HG02571 (cell line): ENCODE results near the gene HYAL2.
A peak's percentile ranks its signal among the peaks of the same experiment; 100 is the strongest.

Experiments used
- ATAC-seq: cut with Tn5 transposase; IDR thresholded peaks from one replicate; pipeline ENCODE4 v1.9.1; 2021; ENCODE audit warnings: mild to moderate bottlenecking, moderate library complexity; ENCODE audit not compliant: unreplicated experiment

Gene HYAL2

DNA sequence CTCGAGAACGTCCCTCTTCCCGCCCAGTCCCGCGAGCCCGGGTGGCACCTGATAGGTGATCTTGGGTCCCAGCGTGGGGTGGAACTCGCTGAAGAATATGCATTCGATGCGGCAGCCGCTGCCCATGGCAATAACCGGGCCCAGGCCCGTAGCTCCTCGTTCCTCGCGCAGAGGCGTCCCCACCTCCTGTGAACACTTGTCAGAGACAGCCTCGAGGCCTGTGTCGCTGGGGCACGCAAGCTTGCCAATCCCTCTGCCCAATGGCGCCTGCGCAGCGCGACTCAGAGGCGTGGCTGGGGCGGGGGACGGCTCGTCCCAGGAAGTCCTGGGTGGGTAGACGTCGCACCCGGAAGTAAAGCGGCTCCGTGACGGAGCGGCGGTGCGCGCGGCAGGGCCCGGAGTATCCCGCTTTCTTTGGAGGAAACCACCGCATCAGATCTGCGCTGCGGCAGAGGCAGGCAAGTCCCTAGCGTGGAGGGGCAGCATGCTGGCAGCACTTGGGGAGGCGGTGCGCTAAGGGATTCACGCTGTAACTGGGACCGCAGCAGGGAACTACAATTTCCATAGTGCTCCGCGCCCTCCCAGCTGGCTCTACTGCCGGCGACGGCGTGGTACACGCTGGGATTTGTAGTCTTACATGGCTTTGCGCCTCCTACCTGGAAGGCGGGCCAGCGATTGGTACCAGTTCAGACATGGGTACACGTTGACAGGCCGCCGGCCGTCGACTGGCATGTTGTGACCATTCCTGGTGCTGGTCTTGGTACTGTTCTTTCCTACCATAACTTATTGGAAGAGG is 28.2 kb upstream of the HYAL2 start, which contains the start of the genes CYB561D2 and NPRL2:
Gene CYB561D2, plus strand, starts transcription at position 336 of the 796 bp plus-strand sequence. CDS start 572 bp downstream, outside the sequence.
Gene NPRL2, minus strand, starts transcription at position 249 of the 796 bp plus-strand sequence. Its CDS starts 123 bp downstream, at position 126.
- ATAC-seq = peak; percentile 87

DNA sequence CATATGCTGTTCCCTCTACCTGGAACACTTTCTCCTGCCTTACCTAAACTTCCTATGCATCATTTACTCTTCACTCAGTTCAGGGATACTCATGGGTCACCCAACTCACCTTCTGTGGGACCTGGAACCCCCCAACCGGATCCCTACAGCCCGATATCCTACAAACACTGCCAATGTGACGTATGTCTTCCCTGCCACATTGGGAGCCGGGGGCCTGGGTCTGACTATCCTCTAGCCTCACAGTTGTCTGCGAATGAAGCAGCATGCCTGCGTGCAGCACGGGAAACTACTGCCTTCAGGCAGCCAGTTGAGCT is 27.6 kb upstream of the HYAL2 start:
- ATAC-seq = no peak

DNA sequence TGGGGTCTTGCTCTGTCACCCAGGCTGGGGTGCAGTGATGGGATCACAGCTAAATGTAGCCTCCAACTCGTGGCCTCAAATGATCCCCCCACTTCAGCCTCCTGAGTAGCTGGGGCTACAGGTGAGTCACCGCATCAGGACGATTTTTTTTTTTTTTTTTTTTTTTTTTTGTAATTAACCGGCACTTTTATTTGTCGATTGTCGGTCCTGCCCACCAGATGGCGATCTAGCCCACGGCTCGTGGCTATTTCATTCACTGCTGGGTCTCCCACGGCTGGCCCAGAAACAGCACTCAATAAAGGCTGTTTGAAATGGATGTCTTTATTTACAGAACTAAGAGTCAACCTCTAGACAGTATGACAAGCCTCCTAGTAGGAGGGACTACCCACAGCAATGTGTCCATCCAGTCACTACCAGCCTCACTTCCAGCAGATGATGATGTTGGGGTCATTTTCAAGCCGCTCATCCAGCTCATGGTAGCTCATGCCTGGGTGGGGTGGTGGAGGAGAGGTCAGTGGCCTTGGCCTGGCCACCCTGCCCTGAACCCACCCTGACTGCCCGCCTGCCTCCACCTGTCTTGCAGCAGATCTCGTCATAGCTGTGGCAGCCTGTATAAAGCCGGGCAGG is 24.8 kb upstream of the HYAL2 start:
- ATAC-seq = no peak

DNA sequence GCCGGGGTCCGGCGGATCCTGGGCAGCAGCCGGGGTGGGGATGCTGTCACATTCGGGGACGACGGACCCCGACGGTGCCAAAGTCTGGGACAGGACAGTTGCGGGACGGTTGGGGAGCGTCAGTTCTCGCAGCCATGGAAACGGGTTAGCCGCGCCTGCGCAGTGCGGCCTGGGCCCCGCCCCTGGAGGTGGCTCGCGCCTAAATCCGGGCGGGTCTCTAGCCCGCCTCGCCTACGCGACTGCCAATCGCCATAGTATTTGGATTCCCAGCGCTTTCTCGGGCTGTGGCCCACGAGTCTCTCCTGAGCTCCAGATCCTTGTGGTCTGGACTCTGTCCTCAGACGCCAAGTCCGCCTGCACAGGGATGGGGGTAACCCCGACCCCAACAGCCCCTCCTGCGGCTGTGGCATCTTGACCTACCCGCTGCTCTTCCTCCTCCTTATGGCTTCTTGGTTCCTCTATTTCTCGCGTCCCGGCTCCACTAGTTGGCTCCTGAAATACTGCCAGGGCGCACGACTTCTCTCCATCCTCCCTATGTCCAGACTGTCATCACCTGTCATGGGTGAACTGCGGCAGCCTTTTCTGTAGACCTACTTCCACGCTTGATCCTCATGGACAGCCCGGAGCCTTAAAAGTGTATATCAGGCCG is 23.2 kb upstream of the HYAL2 start, which contains the start of gene ZMYND10:
Gene ZMYND10, minus strand, starts transcription at position 147 of the 649 bp plus-strand sequence. CDS start 153 bp downstream, outside the sequence.
- ATAC-seq = no peak

DNA sequence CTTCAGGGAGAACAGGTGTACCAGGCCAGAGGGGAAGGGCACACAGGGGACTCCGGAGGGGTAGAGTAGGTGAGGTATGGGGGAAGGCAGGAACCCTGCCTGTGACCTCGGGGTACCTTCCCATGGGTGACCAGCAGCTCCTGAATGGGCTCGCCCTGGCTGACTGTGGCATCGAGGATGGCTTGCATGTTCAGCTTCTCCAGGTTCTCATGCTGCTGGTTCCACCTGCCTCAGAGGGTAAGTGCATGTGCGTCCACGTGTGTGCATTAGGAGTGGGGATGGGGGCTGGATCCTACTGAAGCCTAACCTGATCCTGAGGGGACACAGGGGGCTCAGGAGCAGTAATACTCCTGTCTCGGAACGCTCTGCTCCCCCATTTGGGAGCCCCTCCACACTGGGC is 22.5 kb upstream of the HYAL2 start:
- ATAC-seq = no peak

DNA sequence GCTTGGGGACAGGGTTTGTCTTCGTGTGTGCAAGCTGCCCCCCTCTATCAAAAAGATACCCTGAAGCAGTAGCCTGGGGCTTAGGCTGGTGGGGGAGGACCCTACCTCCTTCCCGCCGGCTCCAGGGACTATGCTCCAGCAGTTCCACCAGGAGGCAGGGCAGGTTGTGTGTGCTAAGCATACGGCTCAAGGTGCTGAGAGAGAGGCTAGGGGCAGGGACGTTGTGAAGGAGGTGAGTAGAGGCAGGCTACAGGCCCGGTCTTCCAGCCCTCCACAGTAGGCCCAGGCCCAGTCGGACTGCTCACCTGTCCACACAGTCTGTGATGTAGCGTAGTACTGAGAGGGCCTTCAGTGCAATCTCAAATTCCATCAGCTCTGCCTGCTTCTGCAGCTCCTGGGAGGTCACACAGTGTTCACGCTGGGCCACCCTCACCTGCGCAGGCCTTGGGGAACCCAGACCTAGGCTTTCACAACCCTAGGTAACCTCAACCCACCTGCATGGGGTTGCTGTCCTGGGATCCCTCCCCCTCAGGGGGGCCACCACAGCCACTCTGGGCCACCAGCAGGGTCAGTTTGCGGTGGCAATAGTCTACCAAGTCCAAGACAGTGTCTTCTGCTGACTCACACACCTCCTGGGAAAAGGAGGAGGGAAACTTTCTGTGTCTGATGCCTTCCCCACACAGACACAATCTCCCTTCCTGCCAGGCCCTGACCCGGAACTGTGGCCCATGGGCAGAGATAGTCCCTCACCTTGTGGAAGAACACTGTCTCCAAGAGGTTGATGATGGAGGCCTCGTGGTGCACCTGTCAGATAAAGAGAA is 20.5 kb upstream of the HYAL2 start:
- no peak for ATAC-seq

DNA sequence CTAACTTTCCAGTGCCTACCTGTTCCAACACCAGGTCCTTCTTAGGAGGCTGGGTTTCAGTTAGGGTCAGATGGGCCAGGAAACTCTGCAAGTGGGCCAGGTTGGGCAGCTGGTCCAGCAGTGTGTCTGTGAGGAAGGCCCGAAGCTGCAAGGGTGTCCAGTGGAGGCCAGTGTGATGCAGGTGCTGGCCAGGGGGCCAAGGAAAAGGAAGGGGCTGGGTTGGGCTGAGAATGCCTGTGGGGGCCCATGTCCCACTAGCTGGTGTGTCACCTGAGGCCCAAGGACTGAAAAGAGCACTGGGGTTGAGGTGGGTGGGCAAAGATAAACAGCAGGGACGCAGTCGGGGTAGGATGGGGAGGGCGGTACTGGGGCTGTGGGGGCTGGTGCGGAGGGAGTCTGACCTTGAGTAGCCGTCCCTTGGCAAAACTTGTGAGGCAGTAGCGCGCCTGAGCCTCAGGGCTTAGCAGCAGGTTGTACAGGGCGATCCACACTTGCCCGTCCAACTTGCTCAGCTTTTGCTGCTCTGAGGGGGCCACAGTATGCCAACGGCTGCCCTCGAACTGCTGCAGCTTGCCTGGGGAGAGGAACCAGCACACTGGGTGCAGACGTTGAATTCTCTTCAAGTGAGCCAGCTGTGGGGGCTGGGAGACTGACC is 19.6 kb upstream of the HYAL2 start:
- ATAC-seq = no peak

DNA sequence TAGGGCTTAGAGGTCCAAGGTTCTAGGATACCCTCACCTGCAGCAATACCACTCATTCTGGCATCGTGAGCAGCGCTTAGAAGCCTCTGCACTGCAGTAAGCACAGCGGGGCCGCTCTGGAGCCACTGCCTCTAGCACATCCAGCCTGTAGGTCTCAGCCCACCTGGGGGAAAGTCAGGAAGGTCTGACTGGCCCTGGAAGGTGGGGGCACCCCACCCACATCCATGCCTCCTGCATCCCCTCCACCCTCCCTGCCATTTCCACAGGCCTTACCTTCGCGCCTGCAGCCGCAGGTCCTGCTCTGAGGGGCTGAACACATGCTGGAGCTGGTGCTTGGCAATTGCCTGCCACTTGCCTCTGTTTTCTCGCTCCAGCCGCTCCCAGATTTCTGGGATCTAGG is 19.0 kb upstream of the HYAL2 start:
- ATAC-seq = no peak

DNA sequence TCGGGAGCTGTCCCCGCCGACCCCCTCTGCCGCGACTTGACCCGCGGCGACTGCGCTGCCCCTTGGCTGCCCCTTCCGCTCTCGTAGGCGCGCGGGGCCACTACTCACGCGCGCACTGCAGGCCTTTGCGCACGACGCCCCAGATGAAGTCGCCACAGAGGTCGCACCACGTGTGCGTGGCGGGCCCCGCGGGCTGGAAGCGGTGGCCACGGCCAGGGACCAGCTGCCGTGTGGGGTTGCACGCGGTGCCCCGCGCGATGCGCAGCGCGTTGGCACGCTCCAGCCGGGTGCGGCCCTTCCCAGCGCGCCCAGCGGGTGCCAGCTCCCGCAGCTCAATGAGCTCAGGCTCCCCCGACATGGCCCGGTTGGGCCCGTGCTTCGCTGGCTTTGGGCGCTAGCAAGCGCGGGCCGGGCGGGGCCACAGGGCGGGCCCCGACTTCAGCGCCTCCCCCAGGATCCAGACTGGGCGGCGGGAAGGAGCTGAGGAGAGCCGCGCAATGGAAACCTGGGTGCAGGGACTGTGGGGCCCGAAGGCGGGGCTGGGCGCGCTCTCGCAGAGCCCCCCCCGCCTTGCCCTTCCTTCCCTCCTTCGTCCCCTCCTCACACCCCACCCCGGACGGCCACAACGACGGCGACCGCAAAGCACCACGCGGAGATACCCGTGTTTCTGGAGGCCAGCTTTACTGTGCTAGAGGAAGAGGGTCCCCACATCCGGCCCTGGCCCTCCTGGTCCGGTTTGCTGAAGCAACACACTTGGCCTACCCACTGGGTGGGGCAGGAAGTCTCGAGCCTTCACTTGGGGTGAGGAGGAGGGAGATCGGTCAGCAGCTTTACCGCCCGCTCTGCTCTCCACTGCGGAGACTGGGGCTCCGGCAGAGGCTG is 18.1 kb upstream of the HYAL2 start, which contains the start of gene RASSF1:
Gene RASSF1, minus strand, starts transcription at position 389 of the 882 bp plus-strand sequence. Its CDS starts 31 bp downstream, at position 358.
- no peak for ATAC-seq

DNA sequence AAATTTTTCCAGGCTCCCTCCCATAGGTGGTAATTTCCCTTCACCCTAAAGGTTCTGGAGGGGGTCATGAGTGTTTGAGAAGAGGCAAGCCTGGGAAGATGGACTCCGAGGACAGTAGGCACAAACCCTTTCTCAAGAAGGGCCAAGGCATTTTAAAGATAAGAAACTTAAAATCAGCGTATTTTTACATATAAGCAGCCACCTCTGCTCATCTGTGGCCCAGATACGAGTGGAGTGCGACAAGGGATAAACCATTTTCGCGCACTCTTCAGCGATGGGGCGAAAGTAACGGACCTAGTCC is 17.6 kb upstream of the HYAL2 start:
- no peak for ATAC-seq

DNA sequence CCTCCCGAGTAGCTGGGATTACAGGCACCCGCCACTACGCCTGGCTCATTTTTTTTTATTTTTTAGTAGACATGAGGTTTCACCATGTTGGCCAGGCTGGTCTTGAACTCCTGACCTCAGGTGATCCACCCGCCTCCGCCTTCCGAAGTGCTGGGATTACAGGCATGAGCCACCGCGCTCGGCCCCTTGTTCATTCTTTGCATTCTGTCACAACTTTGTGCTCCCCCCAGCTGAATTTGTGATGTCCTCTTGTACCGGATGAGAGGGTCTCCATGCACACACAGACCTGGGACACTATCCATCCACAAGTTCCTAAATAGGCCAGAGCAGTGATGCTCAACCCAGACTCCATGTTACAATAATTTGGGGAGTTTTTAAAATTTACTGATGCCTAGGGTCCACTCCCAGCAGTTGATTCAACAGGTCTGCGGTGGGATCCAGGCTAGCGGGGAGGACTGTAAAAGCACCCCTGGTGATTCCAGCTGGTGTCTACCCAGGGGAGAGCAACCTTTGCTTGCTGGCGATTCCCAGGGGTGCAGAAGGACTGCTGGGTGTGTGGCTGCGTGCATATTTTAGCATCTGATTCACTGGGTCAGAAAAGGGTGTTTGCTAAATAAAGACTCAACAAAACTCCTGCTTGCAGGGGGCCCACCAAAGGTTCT is 17.1 kb upstream of the HYAL2 start:
- no peak for ATAC-seq

DNA sequence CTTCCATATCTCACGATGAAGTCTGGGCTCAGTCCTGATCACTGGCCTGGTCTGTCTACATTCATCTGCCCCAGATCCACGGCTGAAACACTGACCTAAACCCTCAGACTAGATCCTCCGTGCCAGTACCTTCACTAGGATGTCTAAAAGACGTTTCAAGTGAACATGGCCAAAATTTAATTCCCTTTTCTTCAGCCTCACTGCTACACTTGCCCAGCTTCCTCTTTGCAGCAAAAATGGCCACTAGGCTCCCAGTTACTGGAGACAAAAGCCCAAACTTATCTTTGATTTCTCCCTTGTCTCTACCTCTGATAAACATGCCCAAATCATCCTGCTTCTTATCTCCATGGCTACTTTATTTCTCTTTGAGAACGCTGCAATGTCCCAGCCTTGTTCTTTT is 16.4 kb upstream of the HYAL2 start:
- no peak for ATAC-seq

DNA sequence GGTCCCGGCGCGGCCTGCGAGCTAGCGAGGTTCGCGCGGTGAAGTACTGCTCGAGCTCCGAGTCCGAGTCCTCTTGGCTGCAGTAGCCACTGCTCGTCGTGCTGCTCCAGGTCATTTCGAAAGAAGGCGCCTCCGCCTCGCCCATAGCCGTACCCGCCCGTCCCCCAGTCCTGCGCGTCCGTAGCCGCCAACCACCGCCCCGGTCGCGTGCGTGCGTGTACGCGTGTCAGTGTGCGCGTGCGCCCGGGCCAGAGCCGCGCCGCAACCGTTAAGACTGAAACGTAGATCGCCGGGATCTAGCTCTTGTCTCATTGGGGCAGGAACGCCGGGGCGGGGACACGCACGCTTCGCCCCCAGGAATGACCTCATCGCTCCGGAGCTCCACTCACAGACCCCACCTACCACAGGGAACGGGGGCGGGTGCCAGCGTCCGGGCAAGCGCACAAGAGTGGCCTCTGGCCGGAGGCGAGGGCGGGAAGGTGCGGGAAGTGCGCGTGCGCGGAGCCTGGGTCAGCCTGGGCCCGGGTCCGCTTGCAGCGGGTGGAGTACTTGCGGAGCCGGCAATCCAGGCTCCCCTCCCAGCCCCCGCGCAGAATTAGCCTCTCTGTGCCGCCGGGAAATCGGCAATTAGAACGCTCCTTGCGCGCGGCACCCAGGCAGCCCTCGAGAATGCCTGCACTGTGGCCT is 14.8 kb upstream of the HYAL2 start:
- ATAC-seq = peak; percentile 79

DNA sequence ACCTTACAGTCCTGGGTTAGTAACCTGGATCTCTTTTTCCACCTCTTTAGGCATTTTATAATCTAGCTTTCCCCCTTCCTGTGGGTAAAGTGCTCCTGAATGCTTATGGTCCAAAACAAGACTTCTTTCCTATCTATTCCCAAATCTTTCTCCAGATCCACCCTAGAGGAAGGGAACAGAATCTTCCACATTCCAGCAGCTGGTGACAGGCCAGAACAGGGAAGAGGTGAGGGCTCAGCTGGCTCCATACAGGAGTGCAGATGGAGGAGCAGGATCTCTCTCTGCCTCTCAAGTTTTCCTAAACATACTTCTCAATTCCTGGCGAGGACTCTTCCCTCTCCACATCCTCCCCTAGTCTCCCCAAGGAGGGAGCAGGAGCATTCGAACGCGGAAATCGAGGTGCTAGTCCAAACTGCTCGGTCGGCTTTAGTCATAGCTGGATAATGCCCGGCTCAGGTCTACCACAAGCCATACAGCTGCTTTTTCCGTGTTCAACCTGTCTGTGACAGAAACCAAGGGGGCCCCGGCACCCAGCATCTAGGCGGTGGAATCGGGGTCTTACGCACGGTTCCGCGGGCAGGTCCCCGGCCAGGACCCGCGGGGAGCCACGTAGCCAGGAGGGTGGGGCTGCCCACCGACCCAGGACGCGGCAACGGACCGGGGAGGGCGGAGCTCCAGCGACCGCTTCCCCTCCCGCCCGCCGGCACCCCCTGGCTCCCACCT is 14.1 kb upstream of the HYAL2 start:
- ATAC-seq = peak; percentile 30

DNA sequence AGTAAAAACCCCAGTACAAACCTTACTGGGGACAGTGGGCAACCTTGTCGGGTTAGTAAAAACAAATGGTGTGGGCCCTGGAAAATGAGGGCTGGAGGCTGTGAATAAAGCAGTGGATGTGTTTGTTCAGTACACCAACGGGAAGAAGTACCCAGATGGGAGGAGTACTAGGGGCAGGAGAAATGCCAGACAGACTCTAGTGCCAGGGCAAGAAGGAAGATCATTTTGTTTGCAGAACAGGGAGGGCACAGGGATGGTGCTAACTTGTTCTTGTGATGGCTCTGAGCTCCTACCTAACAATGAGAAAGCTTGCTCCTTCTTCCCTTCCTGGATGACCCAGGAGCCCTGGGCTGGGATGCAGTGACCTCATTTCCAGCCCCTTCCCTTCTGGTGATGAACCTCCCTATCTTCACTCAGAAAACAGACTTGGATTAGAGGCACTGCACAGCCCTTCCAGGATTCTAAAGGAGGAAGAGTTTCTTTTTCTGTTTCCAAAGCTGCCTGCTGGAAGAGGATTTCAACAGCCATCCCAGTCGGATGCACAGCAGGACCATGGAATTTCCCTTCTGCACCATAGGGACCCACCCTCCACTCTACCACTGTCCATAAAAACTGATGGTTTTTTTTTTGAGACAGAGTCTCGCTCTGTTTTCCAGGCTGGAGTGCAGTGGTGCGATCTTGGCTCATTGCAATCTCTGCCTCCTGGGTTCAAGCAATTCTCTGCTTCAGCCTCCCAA is 12.0 kb upstream of the HYAL2 start:
- ATAC-seq = no peak

DNA sequence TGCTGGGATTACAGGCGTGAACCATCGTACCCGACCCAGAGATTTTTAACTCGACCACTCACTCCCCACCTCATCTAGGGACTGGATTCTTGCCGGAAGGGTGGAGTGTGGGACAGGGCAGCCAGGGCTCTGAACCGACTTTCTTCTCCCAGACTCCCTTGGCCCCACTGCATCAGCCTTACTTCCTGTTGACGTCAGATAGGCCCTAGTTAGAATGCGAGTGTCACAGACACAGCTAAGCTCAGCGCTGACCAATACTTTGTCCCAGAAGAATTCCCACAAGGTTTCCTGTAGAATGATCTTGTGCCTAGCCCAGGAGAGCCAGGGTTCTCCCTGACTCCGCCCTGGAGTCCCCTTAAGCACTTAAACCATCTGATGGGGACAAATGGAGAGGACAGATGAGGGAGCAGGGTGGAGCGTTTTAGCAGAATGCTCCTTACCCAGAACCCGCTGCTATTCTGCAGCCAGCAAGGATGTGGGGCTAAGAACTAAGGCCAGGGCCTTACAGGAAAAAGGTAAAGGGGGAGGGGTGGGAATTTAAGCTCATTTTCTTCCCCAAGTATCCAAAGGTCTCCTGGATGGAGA is 11.3 kb upstream of the HYAL2 start:
- ATAC-seq = no peak
